GM12878 (cell line): ENCODE results near the gene GIMAP1. TPM values are rescaled to one million over a fixed set of nuclear protein-coding genes. Genes with fewer than 3 reads are reported as not detected.
"Not testable (repeated sequence)": the region's sequence is repeated elsewhere in the genome, so short reads cannot be mapped to it uniquely, and the experiment has no call there.

Source experiments
- ATAC-seq: fragments of 200-7000 bp; cut with Tn5 transposase; 3 replicates; pipeline ENCODE4 v1.9.1; 2020; ENCODE audit warnings: mild to moderate bottlenecking, moderate library complexity
- BruUV-seq: library from RNA; stranded (reverse); fragments of 400-500 nt; replicated peaks from 2 replicates; lab custom pipeline; 2021; lab: Mats Ljungman, UMichigan
- CTCF ChIA-PET: fragments of 300-600 bp; sonication (Branson Sonifier 250); formaldehyde crosslinking; extraction: SDS; loops from one replicate; lab custom pipeline; 2021; ENCODE audit warnings: inconsistent platforms; lab: Yijun Ruan, JAX
- POLR2A ChIA-PET: fragments of 350-600 bp; formaldehyde crosslinking; extraction: SDS; loops from one replicate; lab custom pipeline; 2021; ENCODE audit warnings: inconsistent platforms; lab: Charles Lee
- RAD21 ChIA-PET: fragments of 300-600 bp; sonication (Branson Sonifier 250); formaldehyde crosslinking; loops from one replicate; lab custom pipeline; 2023; ENCODE audit warnings: antibody characterized with exemption; ENCODE audit not compliant: unreplicated experiment; lab: Charles Lee
- SMC1A ChIA-PET: fragments of 300-600 bp; sonication (Branson Sonifier 250); formaldehyde crosslinking; loops from one replicate; lab custom pipeline; 2023; ENCODE audit not compliant: unreplicated experiment, uncharacterized antibody; lab: Charles Lee
- DNase-seq: peaks from one replicate; pipeline ENCODE4 v3.0.0-alpha.2; 2011; ENCODE audit warnings: low read depth, low spot score
- FAIRE-seq: peaks from 3 replicates; lab custom pipeline; 2011; peaks lifted over from hg19 to GRCh38; lab: Jason Lieb, UNC
- H2AFZ ChIP-seq: 2 replicates; pipeline ENCODE4 v1.6.0; 2011; ENCODE audit warnings: low read depth, low read length, control low read depth; ENCODE audit not compliant: control insufficient read depth
- H3K27ac ChIP-seq: 2 replicates; pipeline ENCODE4 v1.5.1; 2011; ENCODE audit warnings: control low read depth; ENCODE audit not compliant: control insufficient read depth, insufficient read depth
- H3K27me3 ChIP-seq, 2 experiments: replicated peaks in 1 of 2; 2 replicates each; pipeline versions ENCODE4 v1.6.0 to v1.6.1; 2011; ENCODE audit warnings: low read length in 1 of 2; ENCODE audit not compliant: control insufficient read depth in 2 of 2, insufficient read depth in 2 of 2
- H3K36me3 ChIP-seq, 2 experiments: 2 replicates each; pipeline ENCODE4 v1.5.1; 2011; ENCODE audit warnings: low read length in 1 of 2; ENCODE audit not compliant: control insufficient read depth in 2 of 2, insufficient read depth in 2 of 2
- H3K4me1 ChIP-seq: 2 replicates; pipeline ENCODE4 v1.6.1; 2011; ENCODE audit warnings: mild to moderate bottlenecking, low read length, moderate library complexity, mixed read lengths; ENCODE audit not compliant: control insufficient read depth, insufficient read depth
- H3K4me2 ChIP-seq: 2 replicates; pipeline ENCODE4 v1.6.0; 2011; ENCODE audit warnings: control low read depth; ENCODE audit not compliant: control insufficient read depth, insufficient read depth
- H3K4me3 ChIP-seq: fragments of 200-600 bp; sonication (generic); 2 replicates; pipeline ENCODE4 v1.5.1; 2016
- H3K79me2 ChIP-seq: 2 replicates; pipeline ENCODE4 v1.6.0; 2011; ENCODE audit warnings: low read length; ENCODE audit not compliant: control insufficient read depth, insufficient read depth
- H3K9ac ChIP-seq: 2 replicates; pipeline ENCODE4 v1.8.0; 2011; ENCODE audit warnings: low read length, control low read depth, mixed read lengths; ENCODE audit not compliant: control insufficient read depth, insufficient read depth
- H3K9me3 ChIP-seq: replicated peaks from 3 replicates; pipeline ENCODE4 v1.5.1; 2011; ENCODE audit warnings: mild to moderate bottlenecking, low read length; ENCODE audit not compliant: control insufficient read depth, insufficient read depth
- H4K20me1 ChIP-seq: 2 replicates; pipeline ENCODE4 v1.6.0; 2011; ENCODE audit not compliant: control insufficient read depth, insufficient read depth
- SREBF2 ChIP-seq: IDR thresholded peaks from 2 replicates; pipeline ENCODE4 v1.6.1; 2012; ENCODE audit warnings: mild to moderate bottlenecking, low read length
- ZNF207 ChIP-seq: fragments of 450-650 bp; IDR thresholded peaks from 2 replicates; pipeline ENCODE4 v1.6.1; 2014; ENCODE audit warnings: antibody characterized with exemption, mild to moderate bottlenecking, borderline replicate concordance
- WGBS: methylation state at CpG from one replicate; pipeline ENCODE4 v1.1.6; 2016; ENCODE audit warnings: low lambda C conversion rate; ENCODE audit not compliant: insufficient replicate concordance, insufficient coverage; ENCODE audit errors: missing lambda C conversion rate; 5-methylcytosine and 5-hydroxymethylcytosine counted together
- in situ Hi-C: fragments of 300-500 bp; cut with MboI; formaldehyde crosslinking; loops from 9 replicates; pipeline ENCODE4 v1.14.3; 2018; ENCODE audit warnings: mixed read lengths
- intact Hi-C: fragments of 100-400 bp; cut with micrococcal nuclease; formaldehyde crosslinking; loops from one replicate; pipeline ENCODE4 v1.14.2; 2022; ENCODE audit not compliant: unreplicated experiment
- polyA plus RNA-seq, 11 experiments: library from polyadenylated mRNA; depleted of rRNA in 4 of 11; unstranded in 6 of 11; stranded (reverse) in 5 of 11; fragments of >200 nt; fragmentation: Nextera tagmentation in 4 of 11; fragmentation: Illumina TruSeq in 1 of 11; extraction: Ambion mirVana in 4 of 11; extraction: Trizol in 1 of 11; gene quantifications; 1 replicate in 1 of 11; 2 replicates in 10 of 11; pipeline versions ENCODE4 v1.2.1 to v1.2.3, GENCODE V29; 2011 to 2016; ENCODE audit warnings: inconsistent platforms in 2 of 11, missing spikeins in 2 of 11, low read depth in 1 of 11
- total RNA-seq, 4 experiments: library from RNA; depleted of rRNA in 3 of 4; stranded (reverse); fragments of >200 nt in 3 of 4; fragmentation: Illumina TruSeq in 1 of 4; extraction: Trizol in 1 of 4; gene quantifications; 2 replicates each; pipeline versions ENCODE4 v1.2.1 to v1.2.3, GENCODE V29; 2013 to 2021

The GIMAP1 gene
- total and polyA plus RNA-seq, 10 of the 15 experiments (the other 5 are each of a cell fraction or from before 2014, with no cell fraction given): 0.16 to 1.9 (median 1.1) TPM

- H3K36me3 ChIP-seq: no peaks in the 10 kb centered on the region
- SMC1A ChIA-PET: interaction anchor here (0.9 to 5.2 kb wide), 18 partner anchors 8 to 220 kb away, joined by 3 to 57 read pairs (median 6); partner anchors contain the start of genes GIMAP1, GIMAP2, GIMAP6 and GIMAP8
- H3K4me3 ChIP-seq: no peak overlapping the region
- peaks cover 12% of the 10 kb centered on the region for H3K9me3 ChIP-seq
- CTCF ChIA-PET: interaction anchor here (1.0 to 2.9 kb wide), 6 partner anchors 8 to 220 kb away, joined by 3 to 16 read pairs (median 6); partner anchors contain the start of gene GIMAP2
- H4K20me1 ChIP-seq: no peaks in the 10 kb centered on the region
- peaks cover 60% of the 10 kb centered on the region for H3K4me1 ChIP-seq
- H3K27me3 ChIP-seq: no peaks in the 10 kb centered on the region
- in situ Hi-C loops (no loop called here), intact Hi-C loops (loop anchor here (1.0 to 5.0 kb wide), 5 partner anchors 16 to 292 kb away; partner anchors contain the start of genes GIMAP2, GIMAP6 and ZNF775)
- H3K4me2 ChIP-seq: peak overlapping the region; percentile 39
- FAIRE-seq (no peak), ATAC-seq (no peak), DNase-seq (no peak)
- RAD21 ChIA-PET: interaction anchor here (0.8 to 3.9 kb wide), 10 partner anchors 17 to 236 kb away, joined by 3 to 31 read pairs (median 10); partner anchors contain the start of genes GIMAP2, GIMAP6 and GIMAP8
- 0 out of 2 replicates have a peak, but pooled peaks have one; percentile 13 for TF ChIP-seq ZNF207
- no peak for TF ChIP-seq SREBF2
- BruUV-seq: TSS peak; percentile 64
- H3K27ac ChIP-seq: peak overlapping the region; percentile 76
- peak overlapping the region; percentile 11 for H3K9ac ChIP-seq
- H3K79me2 ChIP-seq: no peaks in the 10 kb centered on the region
- POLR2A ChIA-PET: interaction anchor here (1.0 to 2.7 kb wide), 3 partner anchors 17 to 116 kb away, joined by 3 to 27 read pairs (median 4); partner anchors contain the start of gene GIMAP2
- no peak overlapping the region; the same call in 1 of the 2 replicates for H2AFZ ChIP-seq
Observed at GRCh38 chr7:150668977-150669376, 47.4 kb upstream of the GIMAP1 start.

DNA sequence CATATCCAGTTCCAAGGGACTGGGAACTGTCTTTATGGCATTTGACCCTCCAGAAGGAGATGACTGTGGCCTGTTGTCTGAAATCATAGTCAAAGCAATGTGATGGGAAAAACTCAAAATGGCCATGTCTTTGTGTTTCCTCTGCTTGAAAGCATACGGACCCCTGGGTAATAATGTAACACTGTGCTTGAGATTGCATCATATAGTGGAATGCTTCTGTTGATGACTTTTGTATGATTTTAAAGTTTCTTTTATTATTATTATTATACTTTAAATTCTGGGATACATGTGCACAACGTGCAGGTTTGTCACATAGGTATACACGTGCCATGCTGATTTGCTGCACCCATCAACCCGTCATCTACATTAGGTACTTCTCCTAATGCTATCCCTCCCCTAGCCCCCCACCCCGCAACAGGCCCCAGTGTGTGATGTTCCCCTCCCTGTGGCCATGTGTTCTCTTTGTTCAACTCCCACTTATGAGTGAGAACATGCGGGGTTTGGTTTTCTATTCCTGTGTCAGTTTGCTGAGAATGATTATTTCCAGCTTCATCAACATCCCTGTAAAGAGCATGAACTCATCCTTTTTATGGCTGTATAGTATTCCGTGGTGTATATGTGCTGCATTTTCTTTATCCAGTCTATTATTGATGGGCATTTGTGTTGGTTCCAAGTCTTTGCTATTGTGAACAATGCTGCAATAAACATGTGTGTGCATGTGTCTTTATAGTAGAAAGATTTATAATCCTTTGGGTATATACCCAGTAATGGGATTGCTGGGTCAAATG, 44.4 kb upstream of the GIMAP1 start:
- H3K4me3 ChIP-seq, ATAC-seq, H3K27me3 ChIP-seq, H3K9me3 ChIP-seq, H3K79me2 ChIP-seq, POLR2A ChIA-PET, DNase-seq, H2AFZ ChIP-seq, H3K36me3 ChIP-seq, H3K4me2 ChIP-seq, BruUV-seq, intact Hi-C loops, FAIRE-seq, H3K9ac ChIP-seq, in situ Hi-C loops, H4K20me1 ChIP-seq: not testable (repeated sequence)
- H3K27ac ChIP-seq: peak overlapping the region; percentile 71
- WGBS: 91% methylated on average over 6 of the region's 7 CpGs
- peaks cover 36% of the 10 kb centered on the region for H3K4me1 ChIP-seq
- ChIA-PET RAD21 (interaction anchor here (1.2 kb wide), 1 partner anchor 82 kb away, joined by 3 read pairs; no protein-coding TSS in a partner anchor), SMC1A (interaction anchor here (1.4 to 2.7 kb wide), 2 partner anchors 14 to 40 kb away, joined by 5 to 9 read pairs; partner anchors contain the start of genes GIMAP2 and GIMAP6), CTCF (interaction anchor here (1.1 to 1.4 kb wide), 2 partner anchors 11 to 223 kb away, joined by 3 read pairs; no protein-coding TSS in a partner anchor)
